ENCODE data around the gene CSPG4.
"Not testable (repeated sequence)": the region's sequence is repeated elsewhere in the genome, so short reads cannot be mapped to it uniquely, and the experiment has no call there.

DNA sequence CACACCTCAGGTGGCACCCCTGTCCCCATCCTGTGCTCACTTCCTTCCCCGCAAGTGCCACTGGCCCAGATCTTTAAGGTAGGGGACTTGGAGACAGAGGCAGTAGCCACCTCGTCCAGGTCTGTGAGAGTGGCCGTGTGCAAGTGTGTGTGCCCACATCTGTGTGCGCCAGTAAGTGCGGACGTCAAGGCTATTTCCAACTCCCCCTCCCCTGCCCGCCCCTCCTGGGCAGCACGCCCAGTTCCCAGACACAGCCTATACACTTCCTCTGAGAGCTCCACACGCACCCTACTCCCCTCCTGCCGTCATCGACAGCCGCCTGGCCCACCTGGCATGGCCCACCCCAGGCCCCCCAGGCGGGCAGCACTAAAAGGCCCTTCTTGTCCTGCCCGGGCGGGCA is 3.2 kb downstream of the CSPG4 start:
- TF ChIP-seq, protein P1, sequence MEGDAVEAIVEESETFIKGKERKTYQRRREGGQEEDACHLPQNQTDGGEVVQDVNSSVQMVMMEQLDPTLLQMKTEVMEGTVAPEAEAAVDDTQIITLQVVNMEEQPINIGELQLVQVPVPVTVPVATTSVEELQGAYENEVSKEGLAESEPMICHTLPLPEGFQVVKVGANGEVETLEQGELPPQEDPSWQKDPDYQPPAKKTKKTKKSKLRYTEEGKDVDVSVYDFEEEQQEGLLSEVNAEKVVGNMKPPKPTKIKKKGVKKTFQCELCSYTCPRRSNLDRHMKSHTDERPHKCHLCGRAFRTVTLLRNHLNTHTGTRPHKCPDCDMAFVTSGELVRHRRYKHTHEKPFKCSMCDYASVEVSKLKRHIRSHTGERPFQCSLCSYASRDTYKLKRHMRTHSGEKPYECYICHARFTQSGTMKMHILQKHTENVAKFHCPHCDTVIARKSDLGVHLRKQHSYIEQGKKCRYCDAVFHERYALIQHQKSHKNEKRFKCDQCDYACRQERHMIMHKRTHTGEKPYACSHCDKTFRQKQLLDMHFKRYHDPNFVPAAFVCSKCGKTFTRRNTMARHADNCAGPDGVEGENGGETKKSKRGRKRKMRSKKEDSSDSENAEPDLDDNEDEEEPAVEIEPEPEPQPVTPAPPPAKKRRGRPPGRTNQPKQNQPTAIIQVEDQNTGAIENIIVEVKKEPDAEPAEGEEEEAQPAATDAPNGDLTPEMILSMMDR (IDR thresholded peaks at IDR 0.05; ENCODE audit: insufficient read depth, low read length), result not testable (repeated sequence)
- TF ChIP-seq GABPA (IDR thresholded peaks at IDR 0.05; ENCODE audit: low read depth); POLR2AphosphoS5 (IDR thresholded peaks at IDR 0.05; ENCODE audit: low read depth); SPI1 (IDR thresholded peaks at IDR 0.05; ENCODE audit: borderline replicate concordance, low read depth): not testable (repeated sequence)
